ES-I3 (cell line): ENCODE results near the gene ACOT7.
"Not testable (repeated sequence)": the region's sequence is repeated elsewhere in the genome, so short reads cannot be mapped to it uniquely, and the experiment has no call there.

Source experiments
- H3K36me3 ChIP-seq: 2 replicates; pipeline ENCODE4 v1.6.1; 2013; ENCODE audit warnings: mild to moderate bottlenecking, low read length, control low read depth, moderate library complexity; ENCODE audit not compliant: insufficient read depth
- H3K4me1 ChIP-seq: 2 replicates; pipeline ENCODE4 v1.6.1; 2013; ENCODE audit warnings: mild to moderate bottlenecking, control low read depth, low read length; ENCODE audit not compliant: insufficient read depth
- H3K9ac ChIP-seq: 2 replicates; pipeline ENCODE4 v1.6.1; 2013; ENCODE audit warnings: low read depth, mild to moderate bottlenecking, low read length, moderate library complexity
- H3K9me3 ChIP-seq: 2 replicates; pipeline ENCODE4 v1.6.1; 2013; ENCODE audit warnings: mild to moderate bottlenecking, low read length, moderate library complexity; ENCODE audit not compliant: control insufficient read depth, insufficient read depth

ACOT7 gene

GRCh38 chr1:6393400-6394187 lies at the start of gene ACOT7:
Gene ACOT7 (minus strand): TSS chr1:6393767. CDS start chr1:6393399, 368 bp downstream.
- Histone ChIP-seq H3K4me1 (peaks cover 4% of the 10 kb centered on the region; the same call in 1 of the 2 replicates), H3K9ac (peak within 1 kb of the TSS; percentile 83), H3K36me3 (no peaks in the 10 kb centered on the region), H3K9me3 (no peaks in the 10 kb centered on the region)

GRCh38 chr1:6441586-6441985 lies 48.0 kb upstream of the ACOT7 start:
- Histone ChIP-seq H3K9ac (no peak overlapping the region), H3K9me3 (no peaks in the 10 kb centered on the region), H3K4me1 (peaks cover 2% of the 10 kb centered on the region; the same call in 1 of the 2 replicates), H3K36me3 (no peaks in the 10 kb centered on the region)

- H3K4me1 ChIP-seq = no peaks in the 10 kb centered on the region
- no peaks in the 10 kb centered on the region for H3K36me3 ChIP-seq
- H3K9ac ChIP-seq = peak overlapping the region; percentile 47; the same call in 1 of the 2 replicates
- no peaks in the 10 kb centered on the region for H3K9me3 ChIP-seq
Observed at GRCh38 chr1:6440198-6441126, 46.9 kb upstream of the ACOT7 start.

GRCh38 chr1:6438047-6438525 lies 44.5 kb upstream of the ACOT7 start:
- Histone ChIP-seq H3K36me3 (no peaks in the 10 kb centered on the region), H3K4me1 (no peaks in the 10 kb centered on the region), H3K9me3 (no peaks in the 10 kb centered on the region), H3K9ac (no peak overlapping the region)

GRCh38 chr1:6437012-6437700 lies 43.6 kb upstream of the ACOT7 start:
- not testable (repeated sequence) for H3K9ac ChIP-seq, H3K4me1 ChIP-seq, H3K9me3 ChIP-seq, H3K36me3 ChIP-seq

GRCh38 chr1:6436277-6436676 lies 42.7 kb upstream of the ACOT7 start:
- not testable (repeated sequence) for H3K4me1 ChIP-seq, H3K36me3 ChIP-seq

GRCh38 chr1:6435547-6435946 lies 42.0 kb upstream of the ACOT7 start:
- no peaks in the 10 kb centered on the region for H3K9me3 ChIP-seq
- no peaks in the 10 kb centered on the region for H3K36me3 ChIP-seq
- no peak overlapping the region for H3K9ac ChIP-seq
- H3K4me1 ChIP-seq = no peaks in the 10 kb centered on the region

More at GRCh38 chr1:6436277-6436676, 42.7 kb upstream of the ACOT7 start:
- not testable (repeated sequence) for H3K9ac ChIP-seq, H3K9me3 ChIP-seq

GRCh38 chr1:6435129-6435528 lies 41.6 kb upstream of the ACOT7 start:
- H3K4me1 ChIP-seq = no peaks in the 10 kb centered on the region
- no peaks in the 10 kb centered on the region for H3K36me3 ChIP-seq

GRCh38 chr1:6434186-6434585 lies 40.6 kb upstream of the ACOT7 start:
- Histone ChIP-seq H3K4me1 (no peaks in the 10 kb centered on the region), H3K9ac (no peak overlapping the region), H3K9me3 (no peaks in the 10 kb centered on the region), H3K36me3 (no peaks in the 10 kb centered on the region)

More at GRCh38 chr1:6435129-6435528, 41.6 kb upstream of the ACOT7 start:
- no peak overlapping the region for H3K9ac ChIP-seq
- no peaks in the 10 kb centered on the region for H3K9me3 ChIP-seq

- not testable (repeated sequence) for H3K4me1 ChIP-seq, H3K9ac ChIP-seq, H3K9me3 ChIP-seq, H3K36me3 ChIP-seq
Observed at GRCh38 chr1:6431645-6432579, 38.3 kb upstream of the ACOT7 start.

GRCh38 chr1:6429660-6430411 lies 36.3 kb upstream of the ACOT7 start:
- H3K9ac ChIP-seq, H3K9me3 ChIP-seq, H3K36me3 ChIP-seq, H3K4me1 ChIP-seq: not testable (repeated sequence)

- H3K9ac ChIP-seq, H3K9me3 ChIP-seq, H3K4me1 ChIP-seq, H3K36me3 ChIP-seq: not testable (repeated sequence)
Observed at GRCh38 chr1:6428453-6428852, 34.9 kb upstream of the ACOT7 start.
